ENCODE measurements around the gene MOB1A.
"Not testable (repeated sequence)": the region's sequence is repeated elsewhere in the genome, so short reads cannot be mapped to it uniquely, and the experiment has no call there.

Gene MOB1A

DNA sequence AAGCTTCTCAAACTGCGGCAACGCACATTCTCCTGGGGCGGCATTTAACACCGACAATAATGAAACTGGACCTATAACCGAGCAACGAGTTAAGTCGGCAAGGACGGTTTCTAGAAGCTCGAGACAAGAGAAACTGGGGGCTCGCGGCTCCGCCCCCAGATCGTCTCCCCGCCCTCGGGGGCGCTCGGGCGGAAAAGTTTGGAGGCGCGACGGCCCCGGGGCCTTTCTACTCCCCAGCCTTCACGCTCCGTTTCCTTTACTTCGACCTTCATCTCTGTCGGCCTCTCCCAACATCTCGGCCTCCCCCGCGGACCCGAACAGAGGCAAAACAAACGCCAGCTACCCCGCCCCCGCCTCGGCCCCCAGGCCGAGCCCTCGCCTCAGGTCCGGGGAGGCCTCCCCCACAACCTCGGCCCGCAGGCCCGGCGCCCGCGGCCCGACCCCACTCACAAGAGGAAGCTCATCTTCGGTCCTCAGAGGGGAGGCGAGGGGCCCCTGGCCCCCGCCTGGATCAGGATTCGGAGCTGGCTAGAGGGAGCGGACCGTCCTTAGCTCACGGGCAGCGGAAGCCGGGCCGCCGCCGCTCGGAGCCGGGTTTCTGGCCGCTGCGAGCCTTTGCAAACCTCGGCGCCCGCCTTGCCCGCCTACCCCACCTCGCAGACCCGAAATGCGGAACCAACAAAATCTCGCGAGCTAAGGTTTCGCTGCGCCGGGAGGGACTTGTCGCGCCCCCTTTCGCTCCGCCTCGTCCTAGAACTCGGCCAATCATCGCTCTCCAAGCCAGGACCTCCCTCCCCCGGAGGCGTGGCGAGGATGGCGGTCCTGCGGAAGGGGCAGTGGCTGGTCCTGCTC lies at the start of gene MOB1A:
MOB1A (minus strand) TSS at position 669 of the 852 bp plus-strand sequence; CDS start at position 464, 205 bp downstream.
- peak; percentile 92 for DNase-seq (ENCODE audit: low read depth, low spot score)
- peak within 1 kb of the TSS; percentile 78 for H3K27ac ChIP-seq

DNA sequence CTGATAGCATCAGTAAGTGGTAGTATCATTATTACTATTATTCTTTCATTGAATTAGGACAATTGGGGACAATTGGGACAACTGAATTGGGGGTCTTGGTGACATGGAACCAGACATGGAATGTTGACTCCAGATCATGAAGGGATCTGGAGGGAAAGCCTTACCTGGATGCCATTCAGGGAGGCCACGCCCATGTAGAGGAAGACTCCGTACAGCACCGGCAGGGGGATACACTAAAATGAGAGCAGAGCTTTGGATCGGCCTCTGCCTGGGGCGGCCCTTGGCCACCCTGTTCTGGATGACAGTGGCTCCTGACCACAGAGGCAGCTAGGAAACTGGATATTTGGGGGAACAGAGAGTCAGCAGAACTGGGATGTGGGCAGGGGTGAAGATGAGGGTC lies 49.0 kb upstream of the MOB1A start:
- DNase-seq (ENCODE audit: low read depth, low spot score) = no peak
- no peak overlapping the region for H3K27ac ChIP-seq

DNA sequence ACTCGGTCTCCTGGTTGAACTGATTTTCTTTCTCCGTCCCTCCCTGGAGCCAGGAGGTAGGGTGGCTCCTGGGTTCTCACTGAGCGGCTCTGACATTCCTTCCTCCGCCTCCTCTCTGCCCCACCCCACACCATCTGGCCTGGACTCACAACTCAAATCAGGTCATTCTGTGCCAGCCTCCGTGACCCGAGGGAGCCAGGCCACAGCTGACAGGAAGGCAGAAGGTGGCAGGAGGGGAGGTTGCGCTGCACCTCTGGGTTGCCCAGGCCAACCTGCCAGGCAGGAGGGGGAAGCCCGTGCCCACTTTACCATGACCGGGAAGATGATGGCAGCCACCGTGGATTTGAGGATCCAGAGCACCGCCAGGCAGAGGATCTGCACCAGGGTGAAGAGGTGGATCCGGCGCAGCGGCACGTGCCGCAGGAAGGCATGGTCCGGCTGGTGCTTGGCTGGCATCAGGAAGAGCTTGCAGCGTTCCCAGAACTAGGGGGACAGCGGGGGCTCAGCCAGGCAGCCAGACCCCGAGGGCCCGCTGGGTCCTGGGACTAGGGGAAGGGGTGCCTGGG lies 48.1 kb upstream of the MOB1A start:
- no peak for DNase-seq (ENCODE audit: low read depth, low spot score)
- H3K27ac ChIP-seq = peak overlapping the region; percentile 31

GRCh38 chr2:74225698-74226459 lies 47.2 kb upstream of the MOB1A start:
- DNase-seq (ENCODE audit: low read depth, low spot score) = no peak
- H3K27ac ChIP-seq = peak overlapping the region; percentile 31

- peak overlapping the region; percentile 51 for H3K27ac ChIP-seq
- no peak for DNase-seq (ENCODE audit: low read depth, low spot score)
Observed at GRCh38 chr2:74223941-74224770, 45.5 kb upstream of the MOB1A start.

GRCh38 chr2:74222300-74222650 lies 43.6 kb upstream of the MOB1A start:
- H3K27ac ChIP-seq = no peak overlapping the region
- DNase-seq (ENCODE audit: low read depth, low spot score) = no peak

GRCh38 chr2:74221604-74222299 lies 43.1 kb upstream of the MOB1A start:
- DNase-seq (ENCODE audit: low read depth, low spot score) = no peak

GRCh38 chr2:74221091-74221490 lies 42.4 kb upstream of the MOB1A start:
- no peak for DNase-seq (ENCODE audit: low read depth, low spot score)
- no peak overlapping the region for H3K27ac ChIP-seq

More at GRCh38 chr2:74221604-74222299, 43.1 kb upstream of the MOB1A start:
- no peak overlapping the region for H3K27ac ChIP-seq

DNA sequence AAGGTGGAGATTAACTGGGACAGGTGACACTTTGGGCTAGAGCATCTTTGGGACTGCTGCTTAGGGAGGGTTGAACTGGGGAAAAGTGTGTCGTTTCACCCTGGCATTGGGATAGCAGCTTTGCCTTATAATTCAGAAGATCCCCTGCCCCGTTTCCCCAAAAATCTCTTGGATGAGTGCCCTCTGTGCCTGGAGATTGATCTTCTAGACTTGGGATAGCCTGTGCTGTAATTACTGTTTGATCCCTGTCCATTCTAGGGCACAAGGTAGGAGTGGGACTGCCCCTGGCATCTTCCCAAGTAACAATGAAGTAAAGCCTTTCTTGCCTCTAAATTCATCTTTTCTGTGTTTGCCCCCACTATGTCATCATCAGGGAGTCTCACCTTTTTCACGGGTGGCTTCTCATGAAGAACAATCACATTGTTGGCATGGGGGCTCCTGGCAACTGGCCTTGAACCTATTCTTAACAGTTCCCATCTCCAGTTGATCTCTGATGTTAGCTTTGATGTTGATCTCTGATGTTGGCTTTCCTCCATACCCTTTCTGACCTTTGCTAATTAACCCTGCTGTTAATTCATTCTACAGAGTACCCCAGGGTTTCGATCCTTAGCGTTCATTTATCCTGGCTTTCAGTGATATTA lies 41.3 kb upstream of the MOB1A start:
- no peak for DNase-seq (ENCODE audit: low read depth, low spot score)
- no peak overlapping the region for H3K27ac ChIP-seq

GRCh38 chr2:74216642-74217041 lies 38.0 kb upstream of the MOB1A start:
- DNase-seq (ENCODE audit: low read depth, low spot score) = no peak
- H3K27ac ChIP-seq = no peak overlapping the region

DNA sequence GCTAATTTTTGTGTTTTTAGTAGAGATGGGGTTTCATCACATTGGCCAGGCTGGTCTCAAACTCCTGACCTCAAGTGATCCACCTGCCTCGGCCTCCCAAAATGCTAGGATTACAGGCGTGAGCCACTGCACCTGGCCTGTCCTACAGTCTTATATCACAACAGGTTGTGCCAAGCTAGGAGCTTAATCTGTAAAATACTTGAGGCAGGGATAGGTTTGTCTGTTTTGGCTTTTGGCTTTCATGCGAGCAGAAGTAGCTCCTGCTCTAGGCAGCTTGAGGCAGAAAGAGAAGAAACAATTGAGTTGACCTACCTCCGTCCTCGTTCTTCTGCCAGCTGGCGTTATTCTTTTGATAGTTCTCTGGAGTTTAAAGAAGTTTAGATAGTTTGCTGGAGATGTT lies 37.1 kb upstream of the MOB1A start:
- not testable (repeated sequence) for H3K27ac ChIP-seq; DNase-seq (ENCODE audit: low read depth, low spot score)

DNA sequence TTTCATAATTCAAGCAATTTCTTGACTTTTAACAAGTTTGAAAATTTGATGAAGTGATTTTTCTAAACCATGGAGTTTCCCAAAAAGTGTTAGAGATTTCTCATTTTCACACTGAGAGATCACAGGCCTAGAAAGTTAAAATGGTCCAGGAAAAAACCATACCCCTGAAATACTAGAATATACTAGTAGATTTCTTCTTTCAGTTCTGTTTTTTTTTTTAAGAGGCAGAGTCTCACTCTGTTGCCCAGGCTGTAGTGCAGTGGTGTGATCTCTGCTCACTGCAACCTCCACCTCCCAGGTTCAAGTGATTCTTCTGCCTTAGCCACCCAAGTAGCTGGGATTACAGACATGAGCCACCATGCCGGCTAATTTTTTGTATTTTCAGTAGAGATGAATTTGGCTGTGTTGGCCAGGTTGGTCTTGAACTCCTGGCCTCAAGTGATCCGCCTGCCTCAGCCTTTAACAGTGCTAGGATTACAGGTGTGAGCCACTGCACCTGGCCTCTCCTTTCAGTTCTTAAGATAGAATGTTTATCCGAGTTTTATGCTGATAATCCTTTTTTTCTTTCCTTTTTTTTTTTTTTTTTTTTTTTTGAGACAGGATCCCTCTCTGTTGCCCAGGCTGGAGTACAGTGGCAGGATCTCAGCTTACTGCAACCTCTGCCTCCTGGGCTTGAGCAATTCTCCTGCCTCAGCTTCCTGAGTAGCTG lies 34.2 kb upstream of the MOB1A start:
- H3K27ac ChIP-seq = no peak overlapping the region
- no peak for DNase-seq (ENCODE audit: low read depth, low spot score)

GRCh38 chr2:74206180-74206688 lies 27.6 kb upstream of the MOB1A start:
- peak overlapping the region; percentile 55 for H3K27ac ChIP-seq
- DNase-seq (ENCODE audit: low read depth, low spot score) = no peak

DNA sequence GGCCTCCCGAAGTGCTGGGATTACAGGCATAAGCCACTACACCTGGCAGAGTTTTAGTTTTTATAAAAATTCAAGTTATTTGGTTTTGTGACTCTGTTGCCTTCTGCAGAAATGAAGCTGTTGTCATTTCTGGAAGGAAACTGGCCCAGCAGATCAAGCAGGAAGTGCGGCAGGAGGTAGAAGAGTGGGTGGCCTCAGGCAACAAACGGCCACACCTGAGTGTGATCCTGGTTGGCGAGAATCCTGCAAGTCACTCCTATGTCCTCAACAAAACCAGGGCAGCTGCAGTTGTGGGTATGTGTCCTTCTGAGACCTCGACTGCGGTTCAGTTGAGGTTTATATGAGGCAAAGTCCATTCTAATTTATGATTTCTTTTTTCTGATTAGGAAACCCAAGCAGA lies 26.9 kb upstream of the MOB1A start:
- DNase-seq (ENCODE audit: low read depth, low spot score) = no peak
- peak overlapping the region; percentile 55 for H3K27ac ChIP-seq

GRCh38 chr2:74205113-74205512 lies 26.4 kb upstream of the MOB1A start:
- peak overlapping the region; percentile 55 for H3K27ac ChIP-seq
- no peak for DNase-seq (ENCODE audit: low read depth, low spot score)

DNA sequence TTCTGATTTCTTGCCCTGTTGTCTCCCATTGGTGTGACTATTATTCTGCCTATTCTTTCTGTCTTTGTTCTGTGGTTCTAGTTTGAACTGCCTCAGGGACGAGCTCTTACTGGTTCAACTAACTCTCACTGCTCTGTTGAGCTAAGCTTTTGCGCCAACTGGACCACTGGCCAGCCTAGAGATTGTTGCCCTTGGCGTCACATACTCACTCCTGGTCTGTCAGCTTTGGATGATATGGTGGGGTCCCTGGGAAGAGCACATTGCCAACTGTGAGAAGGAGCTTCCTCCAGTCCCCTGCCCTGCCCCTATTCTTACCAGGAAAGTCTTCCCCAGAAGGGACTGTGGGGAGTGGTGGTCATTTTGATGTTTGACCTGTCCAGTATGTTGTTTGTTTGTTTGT lies 25.8 kb upstream of the MOB1A start:
- DNase-seq (ENCODE audit: low read depth, low spot score) = no peak
- H3K27ac ChIP-seq = peak overlapping the region; percentile 55

GRCh38 chr2:74201596-74201995 lies 22.9 kb upstream of the MOB1A start:
- no peak overlapping the region for H3K27ac ChIP-seq
- DNase-seq (ENCODE audit: low read depth, low spot score) = no peak

- DNase-seq (ENCODE audit: low read depth, low spot score) = no peak
- no peak overlapping the region for H3K27ac ChIP-seq
Observed at GRCh38 chr2:74201196-74201595, 22.5 kb upstream of the MOB1A start.
